ENCODE data around the gene PIEZO2. TPM values are rescaled to one million over a fixed set of nuclear protein-coding genes. Genes with fewer than 3 reads are reported as not detected.

Gene PIEZO2
- total and polyA plus RNA-seq, 2 of the 8 experiments (the other 6 are each of a cell fraction or from before 2014, with no cell fraction given), result 4.7 to 16.5 TPM

- Histone ChIP-seq H3K4ac (replicated peaks; ENCODE audit: insufficient read length, low read depth, low read length) (no peak overlapping the region), H2BK5ac (ENCODE audit: low read depth, low read length) (no peak overlapping the region), H2BK20ac (ENCODE audit: low read length) (no peak overlapping the region), H3K36me3 (ENCODE audit: control insufficient read depth in 2 of 4, insufficient read depth in 4 of 4, low read length in 3 of 4) (no peaks in the 10 kb centered on the region), H3K23ac (ENCODE audit: insufficient read length) (no peak overlapping the region), H3K4me2 (ENCODE audit: insufficient read depth in 1 of 2, low read depth in 2 of 2, low read length in 2 of 2) (no peak overlapping the region), H3K79me2 (ENCODE audit: control insufficient read depth in 1 of 2, insufficient read depth in 2 of 2, low read length in 2 of 2) (no peaks in the 10 kb centered on the region), H4K8ac (ENCODE audit: extremely low read depth, insufficient read depth, low read length) (no peak overlapping the region), H2BK120ac (replicated peaks; ENCODE audit: low read depth, low read length) (no peak overlapping the region), H3K27me3 (replicated peaks in 1 of 4; ENCODE audit: control insufficient read depth in 3 of 4, extremely low read depth in 1 of 4, insufficient read depth in 3 of 4, low read length in 3 of 4) (no peaks in the 10 kb centered on the region), H3K4me1 (replicated peaks in 1 of 4; ENCODE audit: control insufficient read depth in 3 of 4, insufficient read depth in 4 of 4, low read length in 3 of 4) (no peaks in the 10 kb centered on the region; a peak in 1 of 7 replicates), H3K14ac (ENCODE audit: insufficient read length) (no peak overlapping the region), H2BK12ac (ENCODE audit: low read depth, low read length) (no peak overlapping the region), H3K9ac (replicated peaks in 1 of 4; ENCODE audit: extremely low read depth in 1 of 4, low read depth in 3 of 4, low read length in 3 of 4) (no peak overlapping the region), H4K91ac (replicated peaks; ENCODE audit: insufficient read length, low read length) (no peak overlapping the region), H2AK5ac (ENCODE audit: low read depth, low read length) (no peak overlapping the region), H3K4me3 (ENCODE audit: extremely low read depth in 1 of 4, insufficient read depth in 2 of 4, low read depth in 3 of 4, low read length in 4 of 4) (no peak overlapping the region), H3K27ac (ENCODE audit: low read depth, low read length) (no peak overlapping the region), H4K5ac (ENCODE audit: insufficient read length, low read depth, low read length) (no peak overlapping the region), H4K20me1 (replicated peaks in 1 of 2; ENCODE audit: control insufficient read depth in 1 of 2, insufficient read depth in 2 of 2, low read length in 2 of 2) (no peaks in the 10 kb centered on the region), H3K56ac (replicated peaks; ENCODE audit: insufficient read length, low read depth, low read length) (no peak overlapping the region), H3K18ac (ENCODE audit: extremely low read depth, low read length) (no peak overlapping the region), H3K79me1 (ENCODE audit: low read depth, low read length) (no peaks in the 10 kb centered on the region), H2BK15ac (ENCODE audit: low read length) (no peak overlapping the region), H3K9me3 (ENCODE audit: insufficient read depth in 2 of 2, low read depth in 1 of 2, low read length in 1 of 2) (no peaks in the 10 kb centered on the region), H3K23me2 (ENCODE audit: low read depth, low read length) (no peaks in the 10 kb centered on the region), H2AFZ (ENCODE audit: low read length) (no peak overlapping the region)
- FAIRE-seq (no peak), DNase-seq (ENCODE audit: low read depth in 1 of 2, low spot score in 2 of 2) (no peak)
- WGBS, 2 experiments (ENCODE audit: extremely low coverage in 1 of 2, insufficient coverage in 1 of 2, insufficient read length in 1 of 2, insufficient replicate concordance in 2 of 2, low coverage in 1 of 2, low lambda C conversion rate in 2 of 2, missing lambda C conversion rate in 1 of 2), result 92% methylated on average over 2 of the region's 2 CpGs; no CpG with 5 or more reads in 1 of the 2 experiments
- ChIA-PET POLR2A (ENCODE audit: partially characterized antibody) (no interaction called here), CTCF (ENCODE audit: partially characterized antibody) (no interaction called here)
- TF ChIP-seq, protein P1, sequence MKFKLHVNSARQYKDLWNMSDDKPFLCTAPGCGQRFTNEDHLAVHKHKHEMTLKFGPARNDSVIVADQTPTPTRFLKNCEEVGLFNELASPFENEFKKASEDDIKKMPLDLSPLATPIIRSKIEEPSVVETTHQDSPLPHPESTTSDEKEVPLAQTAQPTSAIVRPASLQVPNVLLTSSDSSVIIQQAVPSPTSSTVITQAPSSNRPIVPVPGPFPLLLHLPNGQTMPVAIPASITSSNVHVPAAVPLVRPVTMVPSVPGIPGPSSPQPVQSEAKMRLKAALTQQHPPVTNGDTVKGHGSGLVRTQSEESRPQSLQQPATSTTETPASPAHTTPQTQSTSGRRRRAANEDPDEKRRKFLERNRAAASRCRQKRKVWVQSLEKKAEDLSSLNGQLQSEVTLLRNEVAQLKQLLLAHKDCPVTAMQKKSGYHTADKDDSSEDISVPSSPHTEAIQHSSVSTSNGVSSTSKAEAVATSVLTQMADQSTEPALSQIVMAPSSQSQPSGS (IDR thresholded peaks at IDR 0.05; ENCODE audit: low read length), result no peak
- TF ChIP-seq, protein P2, sequence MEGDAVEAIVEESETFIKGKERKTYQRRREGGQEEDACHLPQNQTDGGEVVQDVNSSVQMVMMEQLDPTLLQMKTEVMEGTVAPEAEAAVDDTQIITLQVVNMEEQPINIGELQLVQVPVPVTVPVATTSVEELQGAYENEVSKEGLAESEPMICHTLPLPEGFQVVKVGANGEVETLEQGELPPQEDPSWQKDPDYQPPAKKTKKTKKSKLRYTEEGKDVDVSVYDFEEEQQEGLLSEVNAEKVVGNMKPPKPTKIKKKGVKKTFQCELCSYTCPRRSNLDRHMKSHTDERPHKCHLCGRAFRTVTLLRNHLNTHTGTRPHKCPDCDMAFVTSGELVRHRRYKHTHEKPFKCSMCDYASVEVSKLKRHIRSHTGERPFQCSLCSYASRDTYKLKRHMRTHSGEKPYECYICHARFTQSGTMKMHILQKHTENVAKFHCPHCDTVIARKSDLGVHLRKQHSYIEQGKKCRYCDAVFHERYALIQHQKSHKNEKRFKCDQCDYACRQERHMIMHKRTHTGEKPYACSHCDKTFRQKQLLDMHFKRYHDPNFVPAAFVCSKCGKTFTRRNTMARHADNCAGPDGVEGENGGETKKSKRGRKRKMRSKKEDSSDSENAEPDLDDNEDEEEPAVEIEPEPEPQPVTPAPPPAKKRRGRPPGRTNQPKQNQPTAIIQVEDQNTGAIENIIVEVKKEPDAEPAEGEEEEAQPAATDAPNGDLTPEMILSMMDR (IDR thresholded peaks at IDR 0.05; ENCODE audit: control extremely low read depth in 1 of 3, insufficient read depth in 1 of 3, low read depth in 1 of 3, low read length in 3 of 3), result no peak
- TF ChIP-seq BRCA1 (IDR thresholded peaks at IDR 0.05; ENCODE audit: low read depth, low read length), result no peak
- TF ChIP-seq RFX5 (IDR thresholded peaks at IDR 0.05; ENCODE audit: borderline replicate concordance, low read depth, low read length), result no peak
- TF ChIP-seq, protein P3, sequence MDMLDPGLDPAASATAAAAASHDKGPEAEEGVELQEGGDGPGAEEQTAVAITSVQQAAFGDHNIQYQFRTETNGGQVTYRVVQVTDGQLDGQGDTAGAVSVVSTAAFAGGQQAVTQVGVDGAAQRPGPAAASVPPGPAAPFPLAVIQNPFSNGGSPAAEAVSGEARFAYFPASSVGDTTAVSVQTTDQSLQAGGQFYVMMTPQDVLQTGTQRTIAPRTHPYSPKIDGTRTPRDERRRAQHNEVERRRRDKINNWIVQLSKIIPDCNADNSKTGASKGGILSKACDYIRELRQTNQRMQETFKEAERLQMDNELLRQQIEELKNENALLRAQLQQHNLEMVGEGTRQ (IDR thresholded peaks at IDR 0.05; ENCODE audit: low read length), result no peak
- no peak for TF ChIP-seq CBX5 (IDR thresholded peaks at IDR 0.05; ENCODE audit: low read depth, low read length)
- no peak for TF ChIP-seq RNF2 (IDR thresholded peaks at IDR 0.05; ENCODE audit: borderline replicate concordance, low read depth, low read length, missing control alignments, poor library complexity, severe bottlenecking)
- no peak for TF ChIP-seq EZH2 (IDR thresholded peaks at IDR 0.05; ENCODE audit: low read depth, low read length, severe bottlenecking)
Measured at GRCh38 chr18:10826400-10826799, 323.0 kb downstream of the PIEZO2 start.
